DND-41 (cell line): ENCODE measurements around the gene ZNF428.

ENCODE experiments used
- ATAC-seq: fragments of 200-7000 bp; cut with Tn5 transposase; 3 replicates; pipeline ENCODE4 v1.9.1; 2021; ENCODE audit warnings: low read depth; ENCODE audit not compliant: insufficient read depth
- DNase-seq: peaks from one replicate; pipeline ENCODE4 v3.0.0-alpha.2; 2020
- H2AFZ ChIP-seq: 2 replicates; pipeline ENCODE4 v1.6.0; 2012; ENCODE audit warnings: low read depth, low read length
- H3K27ac ChIP-seq: 2 replicates; pipeline ENCODE4 v1.5.1; 2012; ENCODE audit warnings: low read length, inconsistent platforms
- H3K27me3 ChIP-seq: fragments of 200-600 bp; sonication (generic); 2 replicates; pipeline ENCODE4 v1.6.0; 2012; ENCODE audit warnings: low read length, mild to moderate bottlenecking, inconsistent platforms; ENCODE audit not compliant: insufficient read depth, poor library complexity
- H3K36me3 ChIP-seq: 2 replicates; pipeline ENCODE4 v1.5.1; 2012; ENCODE audit warnings: low read length, inconsistent platforms; ENCODE audit not compliant: insufficient read depth
- H3K4me1 ChIP-seq: 2 replicates; pipeline ENCODE4 v1.5.1; 2012; ENCODE audit warnings: mild to moderate bottlenecking, low read length; ENCODE audit not compliant: insufficient read depth
- H3K4me2 ChIP-seq: 2 replicates; pipeline ENCODE4 v1.6.0; 2012; ENCODE audit warnings: mild to moderate bottlenecking, moderate library complexity, low read length, inconsistent platforms; ENCODE audit not compliant: insufficient read depth
- H3K4me3 ChIP-seq, 2 experiments: fragments of 200-600 bp in 1 of 2; shearing (Covaris generic) in 1 of 2; 2 replicates each; pipeline ENCODE4 v1.5.1; 2012 to 2016; ENCODE audit warnings: inconsistent platforms in 2 of 2, low read length in 2 of 2, mild to moderate bottlenecking in 2 of 2, low read depth in 1 of 2, moderate library complexity in 1 of 2
- H3K79me2 ChIP-seq: 2 replicates; pipeline ENCODE4 v1.6.0; 2012; ENCODE audit warnings: low read length, inconsistent platforms; ENCODE audit not compliant: insufficient read depth
- H3K9ac ChIP-seq: 2 replicates; pipeline ENCODE4 v1.6.0; 2012; ENCODE audit warnings: low read depth, mild to moderate bottlenecking, inconsistent platforms, low read length, moderate library complexity
- H3K9me3 ChIP-seq: 2 replicates; pipeline ENCODE4 v1.5.1; 2012; ENCODE audit warnings: low read length, moderate library complexity, mild to moderate bottlenecking, inconsistent platforms; ENCODE audit not compliant: insufficient read depth, severe bottlenecking
- H4K20me1 ChIP-seq: 2 replicates; pipeline ENCODE4 v1.6.0; 2012; ENCODE audit warnings: low read length; ENCODE audit not compliant: insufficient read depth
- EZH2 ChIP-seq: IDR thresholded peaks from 3 replicates; pipeline ENCODE4 v1.6.1; 2012; ENCODE audit warnings: borderline replicate concordance, low read depth, mild to moderate bottlenecking, moderate library complexity, low read length, inconsistent platforms; ENCODE audit not compliant: severe bottlenecking
- TF ChIP-seq, protein P1 (sequence below): IDR thresholded peaks from 2 replicates; pipeline ENCODE4 v1.5.1; 2012; ENCODE audit warnings: borderline replicate concordance, low read length, moderate library complexity, mild to moderate bottlenecking; ENCODE audit not compliant: poor library complexity, severe bottlenecking; ENCODE audit errors: extremely low read depth

Gene ZNF428

DNA sequence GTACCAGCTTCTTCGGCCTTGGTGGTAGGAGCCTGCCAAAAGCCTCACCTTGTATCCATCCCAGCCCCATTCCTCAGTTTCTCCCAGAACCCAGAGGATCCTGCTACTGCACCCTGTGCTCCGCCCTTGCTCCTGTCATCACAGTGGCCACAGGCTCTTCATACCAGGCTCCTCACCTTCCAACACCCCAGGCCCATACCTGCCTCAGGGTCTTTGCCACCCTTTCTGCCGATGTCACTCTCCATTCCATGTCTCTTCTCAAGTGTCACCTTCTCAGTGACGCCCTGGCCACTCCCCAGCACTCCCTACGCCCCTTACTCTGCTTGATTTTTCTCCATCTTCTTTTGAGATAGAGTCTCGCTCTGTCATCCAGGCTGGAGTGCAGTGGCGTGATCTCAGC lies 9.6 kb downstream of the ZNF428 start:
- no peaks in the 10 kb centered on the region for H3K4me1 ChIP-seq
- H3K27ac ChIP-seq: no peak overlapping the region
- ATAC-seq (no peak), DNase-seq (no peak)
- H4K20me1 ChIP-seq: peaks cover 57% of the 10 kb centered on the region
- no peak overlapping the region for H2AFZ ChIP-seq
- H3K4me3 ChIP-seq: no peak overlapping the region
- TF ChIP-seq, protein P1, sequence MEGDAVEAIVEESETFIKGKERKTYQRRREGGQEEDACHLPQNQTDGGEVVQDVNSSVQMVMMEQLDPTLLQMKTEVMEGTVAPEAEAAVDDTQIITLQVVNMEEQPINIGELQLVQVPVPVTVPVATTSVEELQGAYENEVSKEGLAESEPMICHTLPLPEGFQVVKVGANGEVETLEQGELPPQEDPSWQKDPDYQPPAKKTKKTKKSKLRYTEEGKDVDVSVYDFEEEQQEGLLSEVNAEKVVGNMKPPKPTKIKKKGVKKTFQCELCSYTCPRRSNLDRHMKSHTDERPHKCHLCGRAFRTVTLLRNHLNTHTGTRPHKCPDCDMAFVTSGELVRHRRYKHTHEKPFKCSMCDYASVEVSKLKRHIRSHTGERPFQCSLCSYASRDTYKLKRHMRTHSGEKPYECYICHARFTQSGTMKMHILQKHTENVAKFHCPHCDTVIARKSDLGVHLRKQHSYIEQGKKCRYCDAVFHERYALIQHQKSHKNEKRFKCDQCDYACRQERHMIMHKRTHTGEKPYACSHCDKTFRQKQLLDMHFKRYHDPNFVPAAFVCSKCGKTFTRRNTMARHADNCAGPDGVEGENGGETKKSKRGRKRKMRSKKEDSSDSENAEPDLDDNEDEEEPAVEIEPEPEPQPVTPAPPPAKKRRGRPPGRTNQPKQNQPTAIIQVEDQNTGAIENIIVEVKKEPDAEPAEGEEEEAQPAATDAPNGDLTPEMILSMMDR: no peak
- no peak for TF ChIP-seq EZH2
- peaks cover 63% of the 10 kb centered on the region for H3K79me2 ChIP-seq
- H3K36me3 ChIP-seq: peaks cover 88% of the 10 kb centered on the region
- no peaks in the 10 kb centered on the region for H3K27me3 ChIP-seq
- no peak overlapping the region for H3K4me2 ChIP-seq
- H3K9me3 ChIP-seq: no peaks in the 10 kb centered on the region
- no peak overlapping the region for H3K9ac ChIP-seq

DNA sequence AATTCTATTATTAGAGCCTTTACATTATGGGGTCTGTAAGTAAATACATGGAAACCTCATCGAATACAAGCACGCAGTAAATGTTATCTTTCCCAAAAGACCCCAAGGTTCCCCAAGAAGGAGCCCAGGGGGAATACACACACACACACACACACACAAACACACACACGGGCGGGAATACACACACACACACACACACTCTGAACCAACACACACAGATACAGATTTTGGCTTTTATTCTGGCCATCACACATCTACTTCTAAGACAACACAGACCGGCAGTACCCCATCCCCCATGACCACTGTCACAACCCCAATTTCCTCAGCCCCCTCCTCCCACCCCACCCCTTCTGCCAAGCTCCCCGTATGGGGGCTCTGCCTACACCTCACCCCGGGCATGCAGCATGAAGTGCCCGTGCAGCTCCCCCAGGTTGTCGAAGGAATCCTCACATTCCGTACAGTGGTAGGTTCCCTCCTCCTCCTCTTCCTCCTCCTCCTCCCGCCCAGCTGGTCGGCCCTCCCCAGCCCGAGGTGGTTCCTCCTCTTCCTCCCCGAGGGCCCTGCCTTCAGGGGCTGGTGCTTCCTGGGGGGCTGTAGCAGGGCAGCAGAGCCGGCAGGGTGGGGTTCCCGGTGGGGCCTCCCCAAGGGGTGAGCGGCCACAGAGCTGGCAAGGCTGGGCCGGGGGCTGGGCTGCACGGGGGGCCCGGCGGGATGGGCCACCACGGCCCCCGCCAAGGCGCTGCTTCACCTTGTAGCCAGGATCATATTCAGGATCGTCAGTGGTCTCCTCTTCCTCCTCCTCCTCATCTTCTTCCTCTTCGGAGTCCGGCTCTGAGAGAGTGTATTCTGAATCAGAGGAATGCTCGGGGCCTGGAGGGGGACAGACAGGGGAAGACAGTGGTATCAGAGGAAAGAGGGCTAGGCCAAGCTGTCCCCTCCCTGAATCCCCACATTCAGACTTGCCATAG lies 11.9 kb downstream of the ZNF428 start:
- H3K9ac ChIP-seq: no peak overlapping the region
- H3K27me3 ChIP-seq: no peaks in the 10 kb centered on the region
- peaks cover 39% of the 10 kb centered on the region for H3K79me2 ChIP-seq
- no peak overlapping the region for H2AFZ ChIP-seq
- TF ChIP-seq, protein P1: no peak
- TF ChIP-seq EZH2: no peak
- H3K9me3 ChIP-seq: no peaks in the 10 kb centered on the region
- H3K4me2 ChIP-seq: no peak overlapping the region
- no peak overlapping the region for H3K4me3 ChIP-seq
- no peak overlapping the region for H3K27ac ChIP-seq
- no peak for ATAC-seq
- no peak for DNase-seq
- H3K4me1 ChIP-seq: no peaks in the 10 kb centered on the region
- H3K36me3 ChIP-seq: peaks cover 76% of the 10 kb centered on the region
- peaks cover 39% of the 10 kb centered on the region for H4K20me1 ChIP-seq

DNA sequence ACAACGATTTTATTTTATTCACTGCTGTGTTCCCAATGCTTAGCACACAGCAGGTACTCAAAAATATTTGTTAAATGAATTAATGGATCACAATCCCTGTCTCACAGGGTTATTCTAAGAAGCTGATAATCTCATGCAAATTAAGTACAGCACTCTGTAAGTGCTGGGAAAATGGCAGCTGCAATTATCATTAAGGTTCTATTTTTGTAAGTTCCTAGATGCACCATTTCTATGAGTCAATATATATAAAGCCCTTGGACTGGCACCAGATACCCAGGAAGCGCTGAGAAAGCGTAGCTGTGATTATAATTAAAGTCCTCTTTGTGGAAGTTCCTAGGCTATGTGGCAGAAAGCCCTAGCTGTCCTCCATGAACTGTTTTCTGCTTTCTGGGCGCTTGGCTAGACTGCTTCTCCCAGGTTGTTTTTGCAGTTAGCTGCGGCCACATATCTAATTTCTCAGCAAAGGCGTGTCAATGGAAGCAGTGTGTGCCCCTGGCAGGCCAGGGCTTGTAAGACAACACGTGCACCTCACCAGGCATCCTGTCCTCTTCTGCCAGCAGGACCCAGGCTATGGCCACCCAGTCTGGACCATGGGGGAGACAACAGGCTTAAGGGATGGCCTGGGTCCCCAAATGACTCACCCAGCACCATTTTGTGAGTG lies 12.7 kb downstream of the ZNF428 start:
- ATAC-seq (no peak), DNase-seq (no peak)
- Histone ChIP-seq H3K79me2 (peaks cover 31% of the 10 kb centered on the region), H3K27me3 (no peaks in the 10 kb centered on the region), H3K9me3 (no peaks in the 10 kb centered on the region), H3K4me2 (no peak overlapping the region), H2AFZ (no peak overlapping the region), H4K20me1 (peaks cover 31% of the 10 kb centered on the region), H3K4me3 (no peak overlapping the region), H3K27ac (no peak overlapping the region), H3K9ac (no peak overlapping the region), H3K36me3 (peaks cover 74% of the 10 kb centered on the region), H3K4me1 (no peaks in the 10 kb centered on the region)
- TF ChIP-seq, protein P1: no peak
- TF ChIP-seq EZH2: no peak
